ENCODE data around the gene YKT6.

DNA sequence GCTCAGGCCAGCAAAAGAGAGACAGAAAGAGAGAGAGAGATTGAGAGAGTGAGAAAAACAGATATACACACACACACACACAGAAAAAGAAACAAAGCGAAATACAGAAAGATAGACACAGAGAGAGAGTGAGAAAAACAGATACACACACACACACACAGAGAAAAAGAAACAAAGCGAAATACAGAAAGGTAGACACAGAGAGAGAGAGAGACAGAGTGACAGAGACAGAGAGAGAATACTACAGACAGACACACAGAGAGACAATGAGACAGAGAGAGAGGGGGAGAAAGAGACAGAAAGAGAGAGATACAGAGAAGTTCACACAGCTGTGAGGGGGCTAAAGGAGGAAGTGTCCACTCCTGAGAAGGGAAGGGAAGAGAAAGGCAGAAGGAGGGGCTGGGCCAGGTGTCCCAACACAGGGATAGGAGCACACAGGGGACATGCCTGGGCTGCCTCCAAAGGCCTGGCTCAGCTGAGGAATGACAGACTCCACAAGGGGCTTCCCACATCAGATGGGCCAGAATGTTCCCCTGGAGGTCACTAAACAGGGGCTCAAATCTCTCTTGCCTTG, 15.8 kb upstream of the YKT6 start:
- TF ChIP-seq, protein P1, sequence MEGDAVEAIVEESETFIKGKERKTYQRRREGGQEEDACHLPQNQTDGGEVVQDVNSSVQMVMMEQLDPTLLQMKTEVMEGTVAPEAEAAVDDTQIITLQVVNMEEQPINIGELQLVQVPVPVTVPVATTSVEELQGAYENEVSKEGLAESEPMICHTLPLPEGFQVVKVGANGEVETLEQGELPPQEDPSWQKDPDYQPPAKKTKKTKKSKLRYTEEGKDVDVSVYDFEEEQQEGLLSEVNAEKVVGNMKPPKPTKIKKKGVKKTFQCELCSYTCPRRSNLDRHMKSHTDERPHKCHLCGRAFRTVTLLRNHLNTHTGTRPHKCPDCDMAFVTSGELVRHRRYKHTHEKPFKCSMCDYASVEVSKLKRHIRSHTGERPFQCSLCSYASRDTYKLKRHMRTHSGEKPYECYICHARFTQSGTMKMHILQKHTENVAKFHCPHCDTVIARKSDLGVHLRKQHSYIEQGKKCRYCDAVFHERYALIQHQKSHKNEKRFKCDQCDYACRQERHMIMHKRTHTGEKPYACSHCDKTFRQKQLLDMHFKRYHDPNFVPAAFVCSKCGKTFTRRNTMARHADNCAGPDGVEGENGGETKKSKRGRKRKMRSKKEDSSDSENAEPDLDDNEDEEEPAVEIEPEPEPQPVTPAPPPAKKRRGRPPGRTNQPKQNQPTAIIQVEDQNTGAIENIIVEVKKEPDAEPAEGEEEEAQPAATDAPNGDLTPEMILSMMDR (IDR thresholded peaks at IDR 0.05) = no peak
- no peak for TF ChIP-seq POLR2A (IDR thresholded peaks at IDR 0.05)

Measured in uterus (tissue), 2 donors.